Smooth muscle cell (in vitro differentiated cells): ENCODE results near the gene ACACA. TPM values are rescaled to one million over a fixed set of nuclear protein-coding genes. Genes with fewer than 3 reads are reported as not detected.

ENCODE experiments used
- DNase-seq: peaks from one replicate; lab custom pipeline; 2025; ENCODE audit not compliant: unreplicated experiment; lab: John Stamatoyannopoulos, UW
- H2AFZ ChIP-seq: fragments of 200-600 bp; sonication (generic); 2 replicates; pipeline ENCODE4 v1.6.0; 2016; ENCODE audit warnings: antibody characterized with exemption, low read depth, mild to moderate bottlenecking
- H3F3A ChIP-seq: fragments of 200-600 bp; sonication (generic); 2 replicates; pipeline ENCODE4 v1.6.0; 2017; ENCODE audit warnings: antibody characterized with exemption, low read depth
- H3K27ac ChIP-seq: fragments of 200-600 bp; sonication (generic); 2 replicates; pipeline ENCODE4 v1.5.1; 2016; ENCODE audit warnings: low read depth, mild to moderate bottlenecking
- H3K27me3 ChIP-seq: fragments of 200-600 bp; sonication (generic); 2 replicates; pipeline ENCODE4 v1.6.1; 2016; ENCODE audit warnings: low read depth, mild to moderate bottlenecking
- H3K36me3 ChIP-seq: fragments of 200-600 bp; sonication (generic); 2 replicates; pipeline ENCODE4 v1.5.1; 2016; ENCODE audit warnings: low read depth
- H3K4me1 ChIP-seq: fragments of 200-600 bp; sonication (generic); 2 replicates; pipeline ENCODE4 v1.5.1; 2016; ENCODE audit warnings: low read depth
- H3K4me2 ChIP-seq: fragments of 200-600 bp; sonication (generic); 2 replicates; pipeline ENCODE4 v1.6.0; 2016; ENCODE audit warnings: mild to moderate bottlenecking
- H3K4me3 ChIP-seq: fragments of 200-600 bp; sonication (generic); 2 replicates; pipeline ENCODE4 v1.5.1; 2016; ENCODE audit warnings: mild to moderate bottlenecking
- H3K79me2 ChIP-seq: fragments of 200-600 bp; sonication (generic); 2 replicates; pipeline ENCODE4 v1.6.0; 2016; ENCODE audit warnings: low read depth, mild to moderate bottlenecking
- H3K9ac ChIP-seq: fragments of 200-600 bp; sonication (generic); 2 replicates; pipeline ENCODE4 v1.6.0; 2016; ENCODE audit warnings: low read depth
- H3K9me3 ChIP-seq: fragments of 200-600 bp; sonication (generic); replicated peaks from 2 replicates; pipeline ENCODE4 v1.5.1; 2016; ENCODE audit warnings: low read depth
- H4K20me1 ChIP-seq: fragments of 200-600 bp; sonication (generic); 2 replicates; pipeline ENCODE4 v1.6.0; 2016; ENCODE audit warnings: low read depth
- CTCF ChIP-seq: fragments of 200-600 bp; sonication (generic); IDR thresholded peaks from 2 replicates; pipeline ENCODE4 v1.5.1; 2017; ENCODE audit warnings: borderline replicate concordance, mild to moderate bottlenecking, antibody characterized with exemption; ENCODE audit not compliant: insufficient read depth, poor library complexity, severe bottlenecking
- WGBS: methylation state at CpG from one replicate; pipeline ENCODE4 v1.1.7; 2016; ENCODE audit warnings: low lambda C conversion rate; 5-methylcytosine and 5-hydroxymethylcytosine counted together
- polyA plus RNA-seq: library from polyadenylated mRNA; unstranded; fragments of >200 nt; fragmentation: Nextera tagmentation; extraction: Ambion mirVana; gene quantifications from 2 replicates; pipeline ENCODE4 v1.2.1, GENCODE V29; 2016
- total RNA-seq: library from RNA; depleted of rRNA; stranded (reverse); fragments of >200 nt; gene quantifications from 2 replicates; pipeline ENCODE4 v1.2.3, GENCODE V29; 2014

The ACACA gene
- total and polyA plus RNA-seq, 2 experiments from 2014 or later, result 16.4 to 33.9 TPM

- no peaks in the 10 kb centered on the region for H3K36me3 ChIP-seq
- no peak overlapping the region for H3K4me3 ChIP-seq
- H3K9ac ChIP-seq, result no peak overlapping the region
- no peaks in the 10 kb centered on the region for H4K20me1 ChIP-seq
- H3K9me3 ChIP-seq, result no peaks in the 10 kb centered on the region
- H3K79me2 ChIP-seq, result no peaks in the 10 kb centered on the region
- no peak for DNase-seq
- H3K27ac ChIP-seq, result no peak overlapping the region
- 51% methylated on average over 5 of the region's 5 CpGs for WGBS
- TF ChIP-seq CTCF, result peak; percentile 31
- H3K27me3 ChIP-seq, result no peaks in the 10 kb centered on the region
- H3F3A ChIP-seq, result no peaks in the 10 kb centered on the region
- H3K4me1 ChIP-seq, result no peaks in the 10 kb centered on the region
- no peak overlapping the region for H2AFZ ChIP-seq
- H3K4me2 ChIP-seq, result no peak overlapping the region
Measured at GRCh38 chr17:37174205-37174604, 232.4 kb downstream of the ACACA start.

GRCh38 chr17:37170881-37171425 is 235.7 kb downstream of the ACACA start:
- no peak overlapping the region for H3K4me3 ChIP-seq
- no peaks in the 10 kb centered on the region for H4K20me1 ChIP-seq
- H3K4me2 ChIP-seq, result no peak overlapping the region
- no peaks in the 10 kb centered on the region for H3K27me3 ChIP-seq
- no peak overlapping the region for H3K27ac ChIP-seq
- H3K9ac ChIP-seq, result no peak overlapping the region
- no peaks in the 10 kb centered on the region for H3K9me3 ChIP-seq
- H3K4me1 ChIP-seq, result no peaks in the 10 kb centered on the region
- no peak for DNase-seq
- TF ChIP-seq CTCF, result no peak
- WGBS, result 79% methylated on average over 2 of the region's 2 CpGs
- H3K79me2 ChIP-seq, result no peaks in the 10 kb centered on the region
- H3F3A ChIP-seq, result no peaks in the 10 kb centered on the region
- no peak overlapping the region for H2AFZ ChIP-seq
- no peaks in the 10 kb centered on the region for H3K36me3 ChIP-seq

- no peaks in the 10 kb centered on the region for H3K27me3 ChIP-seq
- no peaks in the 10 kb centered on the region for H3K4me1 ChIP-seq
- H3K27ac ChIP-seq, result no peak overlapping the region
- H3K4me2 ChIP-seq, result no peak overlapping the region
- H3K9ac ChIP-seq, result no peak overlapping the region
- 82% methylated on average over 3 of the region's 3 CpGs for WGBS
- no peak overlapping the region for H3K4me3 ChIP-seq
- TF ChIP-seq CTCF, result no peak
- no peaks in the 10 kb centered on the region for H3K79me2 ChIP-seq
- H3K9me3 ChIP-seq, result no peaks in the 10 kb centered on the region
- H2AFZ ChIP-seq, result no peak overlapping the region
- H4K20me1 ChIP-seq, result no peaks in the 10 kb centered on the region
- no peaks in the 10 kb centered on the region for H3K36me3 ChIP-seq
- no peak for DNase-seq
- H3F3A ChIP-seq, result no peaks in the 10 kb centered on the region
Measured at GRCh38 chr17:37168731-37169353, 237.8 kb downstream of the ACACA start.

DNA sequence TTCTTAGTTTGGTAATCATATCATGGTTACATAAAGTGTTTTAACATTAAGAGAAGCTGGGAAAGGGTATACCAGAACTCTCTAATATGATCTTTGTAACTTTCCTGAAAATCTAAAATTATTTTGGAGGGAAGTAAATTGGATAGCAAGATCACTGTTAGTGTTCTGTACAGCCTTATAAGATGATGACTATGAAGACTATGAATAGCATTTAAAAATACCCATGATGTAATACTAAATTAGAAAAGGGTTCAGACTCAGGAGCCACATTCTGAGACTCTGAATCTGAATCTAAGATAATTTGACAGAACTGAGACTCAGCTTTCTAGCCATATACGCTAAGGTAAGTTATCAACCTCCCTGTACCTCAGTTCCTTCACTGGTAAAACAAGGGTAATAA is 238.9 kb downstream of the ACACA start:
- no peaks in the 10 kb centered on the region for H3K79me2 ChIP-seq
- DNase-seq, result no peak
- no peak overlapping the region for H3K4me2 ChIP-seq
- no peaks in the 10 kb centered on the region for H3K36me3 ChIP-seq
- no peak overlapping the region for H3K9ac ChIP-seq
- no peaks in the 10 kb centered on the region for H4K20me1 ChIP-seq
- no peak overlapping the region for H3K27ac ChIP-seq
- no peaks in the 10 kb centered on the region for H3K27me3 ChIP-seq
- no peak for TF ChIP-seq CTCF
- H3K9me3 ChIP-seq, result no peaks in the 10 kb centered on the region
- 100% methylated on average over 1 of the region's 1 CpG for WGBS
- H3K4me3 ChIP-seq, result no peak overlapping the region
- H3K4me1 ChIP-seq, result no peaks in the 10 kb centered on the region
- no peak overlapping the region for H2AFZ ChIP-seq
- no peaks in the 10 kb centered on the region for H3F3A ChIP-seq
